GM21737 (cell line): ENCODE data around the gene ANXA9.

Source experiments
- ATAC-seq: cut with Tn5 transposase; IDR thresholded peaks from one replicate; pipeline ENCODE4 v1.9.1; 2021; ENCODE audit warnings: mild to moderate bottlenecking, moderate library complexity; ENCODE audit not compliant: unreplicated experiment

The ANXA9 gene

DNA sequence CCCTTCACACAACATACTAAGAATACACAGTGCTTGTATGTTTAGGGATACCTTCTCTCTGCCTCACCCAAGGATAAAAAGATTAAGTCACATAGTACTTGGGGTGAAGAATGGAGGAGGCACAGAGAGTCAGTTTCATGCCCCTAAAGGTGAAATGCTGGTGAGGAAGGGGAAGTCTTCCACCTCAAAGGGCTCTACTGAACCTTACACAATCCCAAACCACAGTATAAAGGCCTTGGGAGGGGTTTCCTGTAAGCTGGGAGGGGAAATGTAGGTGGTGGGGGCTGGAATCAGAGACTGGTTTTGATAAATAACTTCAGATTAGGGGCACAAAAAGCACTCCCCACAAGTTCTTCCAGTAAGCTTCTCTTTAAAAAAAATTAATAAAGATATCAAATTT lies 21.1 kb downstream of the ANXA9 start:
- no peak for ATAC-seq

DNA sequence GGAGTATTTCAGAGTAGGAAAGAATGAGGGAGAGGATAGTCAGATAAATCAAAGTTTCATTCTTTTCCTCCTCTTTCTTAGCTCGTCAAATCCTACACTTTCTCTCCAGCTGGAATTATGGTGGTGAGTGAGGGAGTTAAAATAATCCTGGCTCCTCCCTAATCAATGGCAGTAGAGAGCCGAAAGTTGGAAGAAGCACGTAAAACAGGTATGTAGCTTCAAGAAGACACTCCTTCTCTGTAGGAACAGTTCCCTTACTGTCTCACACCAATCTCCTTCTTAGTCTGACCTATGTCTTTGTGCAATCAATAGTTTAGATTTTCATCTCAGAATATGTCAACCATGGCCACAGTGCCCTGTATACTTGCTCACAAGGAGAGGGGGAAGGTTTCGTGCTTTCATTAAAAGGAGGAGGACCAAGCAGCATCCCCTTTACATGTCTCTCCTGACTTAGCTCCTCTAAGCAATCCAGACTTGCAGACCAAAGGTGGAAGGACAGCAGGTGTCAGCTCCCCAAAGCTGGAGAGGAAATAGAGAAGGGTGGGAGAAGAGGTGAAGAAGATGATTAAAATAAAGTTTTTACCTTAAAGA lies 23.7 kb downstream of the ANXA9 start:
- no peak for ATAC-seq

DNA sequence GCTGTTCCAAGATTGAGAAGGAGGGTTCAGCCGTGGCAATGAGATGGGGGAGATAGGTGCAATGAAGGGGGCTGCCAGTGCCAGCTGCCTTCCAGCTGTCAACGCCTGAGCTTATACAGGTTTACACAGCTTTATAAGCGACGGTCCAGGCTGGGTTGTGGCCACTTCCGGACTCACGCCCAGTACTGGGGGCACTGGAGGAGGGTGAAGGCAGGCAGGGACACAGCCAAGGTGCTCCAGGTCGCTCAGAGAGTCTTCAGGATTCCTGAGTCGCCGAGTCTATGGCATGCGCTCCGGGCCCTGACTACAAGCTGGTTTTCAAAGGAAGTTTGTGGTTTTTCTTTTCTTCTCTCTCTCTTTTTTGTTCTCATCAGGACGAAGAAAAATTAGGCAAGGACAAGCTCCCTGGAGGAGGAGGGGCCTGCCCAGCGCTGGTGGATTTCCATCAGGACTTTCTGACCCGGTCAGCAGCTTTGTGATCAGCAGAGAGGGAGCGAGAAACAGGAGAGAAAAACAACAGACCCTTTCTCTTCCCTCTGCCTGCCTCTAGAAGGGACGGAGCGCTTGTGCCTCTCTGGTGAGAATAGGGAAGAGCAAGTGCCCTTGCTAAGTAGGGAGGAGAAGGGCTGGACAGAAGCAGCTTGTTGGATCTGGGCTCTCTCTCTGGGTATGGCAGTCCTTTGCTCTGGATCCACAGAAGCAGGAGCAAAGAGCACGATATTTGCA lies 24.4 kb downstream of the ANXA9 start, which contains the start of gene MINDY1:
Gene MINDY1, minus strand, starts transcription at position 576 of the 726 bp plus-strand sequence. CDS start 4,285 bp downstream, outside the sequence.
- peak; percentile 40 for ATAC-seq

DNA sequence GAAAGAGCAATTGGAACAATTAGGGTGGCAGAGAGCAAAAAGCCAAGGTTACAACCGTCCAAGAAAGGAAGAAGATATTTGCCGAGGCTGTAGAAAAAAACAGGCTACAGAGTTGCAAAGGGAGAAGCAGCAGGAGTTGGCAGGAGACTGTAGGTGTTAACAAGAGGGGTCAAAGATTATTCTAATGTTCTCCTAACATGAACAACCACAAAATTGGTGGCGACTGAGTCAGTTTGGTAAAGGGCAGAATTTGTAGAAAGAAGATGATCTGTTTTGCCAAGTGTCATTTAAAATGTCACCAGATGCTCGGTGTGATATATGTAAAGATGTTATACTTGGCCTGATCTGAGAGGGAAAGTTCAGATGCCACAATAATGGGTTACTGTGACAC lies 25.8 kb downstream of the ANXA9 start:
- peak; percentile 2 for ATAC-seq

DNA sequence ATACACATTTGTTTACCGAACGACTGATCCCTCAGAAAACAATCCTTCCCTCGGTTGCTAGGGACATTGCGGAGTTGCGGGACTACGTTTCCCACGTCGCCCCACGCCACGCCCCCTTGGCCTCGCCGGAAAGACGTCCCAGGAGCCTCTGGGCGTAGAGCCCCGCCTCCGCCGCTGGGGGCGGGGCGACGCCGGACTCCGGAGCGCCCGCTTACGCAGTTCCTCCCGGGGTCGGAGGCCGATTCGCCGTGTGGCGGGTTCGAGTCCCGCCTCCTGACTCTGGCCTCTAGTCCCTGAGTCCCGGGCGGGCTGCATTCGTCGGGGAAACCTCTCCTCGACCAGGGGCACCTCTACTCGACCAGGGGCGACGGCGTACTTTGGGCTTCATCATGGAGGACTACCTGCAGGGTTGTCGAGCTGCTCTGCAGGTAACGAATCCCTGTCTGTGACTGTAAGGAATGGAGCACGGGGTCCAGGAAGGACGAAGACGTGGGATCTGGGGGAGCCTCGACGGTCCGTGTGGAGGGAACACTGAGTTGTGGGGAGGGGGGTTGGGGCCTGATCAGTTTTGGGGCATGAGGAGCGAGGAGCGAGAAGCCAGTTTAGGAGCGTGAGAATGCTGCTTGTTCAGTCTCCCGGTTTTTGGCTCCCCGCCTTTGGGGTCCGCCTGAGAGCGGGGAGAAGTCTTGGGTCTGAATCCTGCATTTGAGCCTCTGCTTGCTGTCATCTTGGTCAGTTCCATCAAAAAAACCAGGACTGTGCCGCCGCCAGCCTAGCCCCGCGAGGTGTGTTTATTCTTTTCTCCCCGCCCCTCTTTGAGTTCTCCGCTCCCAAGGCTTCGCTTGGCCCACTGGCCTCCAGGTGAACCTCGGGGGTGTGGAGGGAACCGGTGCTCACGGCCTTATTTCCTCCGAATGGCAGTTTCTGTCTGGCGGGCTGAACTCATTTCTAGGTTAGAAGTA lies 26.4 kb downstream of the ANXA9 start, which contains the start of gene PRUNE1:
Gene PRUNE1, plus strand, starts transcription at position 206 of the 962 bp plus-strand sequence. Its CDS starts 184 bp downstream, at position 390.
- ATAC-seq, result peak; percentile 84

DNA sequence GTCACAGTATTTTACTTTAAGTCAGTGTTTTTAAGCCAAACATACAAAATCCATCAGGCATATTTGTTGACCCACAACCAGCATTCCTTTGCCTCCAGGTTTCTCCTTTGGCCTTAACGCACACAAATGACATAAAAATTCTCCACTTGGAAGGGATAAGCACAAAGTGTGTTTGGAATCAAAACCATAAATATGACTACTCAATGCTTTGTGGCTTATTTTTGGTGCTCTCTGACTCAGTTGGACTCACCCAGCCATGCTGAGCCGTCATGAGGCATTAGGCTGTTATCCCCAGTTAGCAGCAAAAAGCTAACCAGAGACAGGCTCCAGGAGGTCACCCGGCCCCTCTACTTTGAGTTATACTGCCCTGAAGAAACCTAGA lies 27.1 kb downstream of the ANXA9 start:
- no peak for ATAC-seq

DNA sequence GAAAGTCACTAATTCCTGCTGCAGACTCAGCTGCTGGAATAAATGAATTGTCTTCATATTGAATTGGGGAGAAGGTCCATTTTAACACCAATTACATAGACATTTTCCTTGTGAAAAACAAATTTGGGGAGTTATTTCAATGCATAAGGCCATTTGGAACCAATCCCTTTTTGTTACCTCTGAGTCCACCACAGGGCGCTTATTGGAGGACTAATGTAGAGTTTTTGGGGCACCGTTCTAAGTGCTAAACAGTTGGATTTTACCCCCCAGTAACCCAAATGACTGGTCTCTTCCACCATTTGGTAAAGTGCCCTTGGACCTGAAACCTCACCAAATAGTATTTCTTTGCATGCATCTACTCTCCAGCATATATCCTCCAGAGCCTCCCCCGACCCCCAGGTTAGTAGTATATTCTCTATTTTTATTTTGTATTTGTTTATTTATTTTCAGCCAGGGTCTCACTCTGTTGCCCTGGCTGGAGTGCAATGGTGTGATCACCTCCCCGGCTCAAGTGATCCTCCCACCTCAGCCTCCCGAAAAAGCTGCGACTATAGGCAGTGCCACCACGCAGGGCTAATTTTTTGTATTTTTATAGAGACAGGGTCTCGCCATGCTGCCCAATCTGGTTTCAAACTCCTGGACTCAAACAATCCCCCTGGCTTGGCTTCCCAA lies 27.7 kb downstream of the ANXA9 start:
- ATAC-seq, result no peak

DNA sequence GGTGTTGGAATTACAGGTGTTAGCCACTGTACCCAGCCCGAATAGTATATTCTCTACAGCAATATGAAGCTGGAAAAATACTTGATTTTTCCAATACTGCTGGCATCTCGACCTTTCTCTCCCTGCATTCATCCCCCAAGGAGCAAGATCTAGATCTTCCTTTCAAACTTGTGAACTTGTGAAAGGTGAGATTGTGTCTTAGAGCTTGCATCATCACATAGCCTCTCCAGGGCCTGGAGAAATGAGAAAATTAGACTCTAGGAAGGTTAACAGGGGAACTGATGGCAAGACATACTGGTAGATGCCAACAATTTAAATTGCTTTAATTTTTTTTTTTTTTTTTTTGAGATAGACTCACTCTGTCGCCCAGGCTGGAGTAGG lies 28.2 kb downstream of the ANXA9 start:
- no peak for ATAC-seq

DNA sequence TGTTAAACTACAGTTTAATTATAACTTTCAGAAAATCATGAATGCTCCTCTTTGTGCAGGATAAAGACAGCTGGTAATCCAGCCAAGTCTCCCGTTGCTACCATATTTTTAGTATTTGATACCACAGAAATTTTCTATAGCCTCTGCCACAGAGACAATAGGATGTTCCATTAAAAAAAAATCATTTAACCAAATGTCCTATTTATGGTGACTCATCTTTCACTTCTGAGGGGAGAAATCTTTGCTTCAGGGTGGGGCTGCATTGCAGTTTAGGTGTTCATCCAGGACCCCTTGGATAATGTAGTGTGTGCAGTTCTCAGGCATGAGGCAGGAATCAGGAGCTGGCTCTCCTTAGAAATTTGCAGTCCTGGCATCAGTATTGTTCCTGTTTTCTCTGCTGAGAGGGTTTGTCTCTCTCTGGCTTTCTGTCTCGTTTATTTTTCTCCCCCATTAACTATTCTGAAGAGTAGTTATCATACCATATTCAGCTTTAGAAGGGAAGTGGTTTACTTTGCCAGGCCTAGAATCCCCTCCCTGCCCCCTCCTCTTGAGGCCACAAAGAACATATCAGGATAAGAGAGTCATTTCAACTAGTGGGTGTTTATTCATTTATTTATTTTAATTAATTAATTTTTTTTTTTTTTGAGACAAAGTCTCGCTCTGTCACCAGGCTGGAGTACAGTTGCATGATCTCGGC lies 29.2 kb downstream of the ANXA9 start:
- ATAC-seq, result no peak

DNA sequence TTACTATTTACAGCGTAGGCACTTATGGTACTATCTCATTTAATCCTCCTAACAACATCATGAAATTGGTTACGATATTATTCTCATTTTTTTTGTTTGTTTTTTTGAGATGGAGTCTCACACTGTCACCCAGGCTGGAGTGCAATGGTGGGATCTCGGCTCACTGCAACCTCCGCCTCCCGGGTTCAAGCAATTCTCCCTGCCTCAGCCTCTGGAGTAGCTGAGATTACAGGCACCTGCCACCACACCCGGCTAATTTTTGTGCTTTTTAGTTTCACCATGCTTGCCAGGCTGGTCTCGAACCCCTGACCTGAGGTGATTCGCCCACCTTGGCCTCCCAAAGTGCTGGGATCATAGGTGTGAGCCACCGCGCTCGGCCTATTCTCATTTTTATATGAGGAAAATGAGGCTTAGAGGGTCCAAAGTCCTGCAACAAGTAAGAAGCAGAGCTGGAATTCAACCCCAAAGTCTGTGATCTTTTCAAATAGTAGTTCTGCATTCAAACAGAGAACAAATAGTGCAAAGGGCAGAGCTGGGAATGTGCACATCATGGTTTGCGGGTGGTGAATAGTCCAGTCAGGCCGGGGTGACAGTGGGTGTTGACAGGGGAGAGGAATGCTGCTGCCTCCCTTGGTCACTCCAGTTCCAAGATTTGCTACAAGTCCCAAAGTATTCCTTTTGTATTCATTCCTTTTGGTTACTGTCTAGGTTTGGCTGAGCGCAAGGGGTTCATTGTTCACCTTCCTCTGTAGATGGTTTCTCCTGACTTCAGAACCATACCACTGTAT lies 30.8 kb downstream of the ANXA9 start:
- ATAC-seq, result no peak

DNA sequence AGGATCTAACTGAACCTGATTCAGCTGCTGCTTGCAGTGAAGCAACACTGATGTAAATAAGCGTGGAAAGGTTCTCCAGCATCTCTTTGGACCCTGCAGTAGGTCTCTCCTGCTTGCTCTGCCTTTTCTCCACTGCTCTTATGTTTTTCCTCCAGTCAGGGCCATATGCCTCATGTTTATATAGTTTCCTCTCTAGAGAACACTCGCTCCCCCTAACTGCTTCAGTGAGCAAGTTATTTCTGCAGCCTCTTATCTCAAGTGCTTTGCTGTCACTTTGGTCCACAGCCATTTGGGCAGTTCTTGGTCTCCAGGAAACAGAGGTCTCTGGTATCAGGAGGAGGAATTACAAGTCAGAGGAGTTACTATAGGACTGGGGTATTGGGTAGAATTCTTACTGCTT lies 31.4 kb downstream of the ANXA9 start:
- ATAC-seq, result no peak

DNA sequence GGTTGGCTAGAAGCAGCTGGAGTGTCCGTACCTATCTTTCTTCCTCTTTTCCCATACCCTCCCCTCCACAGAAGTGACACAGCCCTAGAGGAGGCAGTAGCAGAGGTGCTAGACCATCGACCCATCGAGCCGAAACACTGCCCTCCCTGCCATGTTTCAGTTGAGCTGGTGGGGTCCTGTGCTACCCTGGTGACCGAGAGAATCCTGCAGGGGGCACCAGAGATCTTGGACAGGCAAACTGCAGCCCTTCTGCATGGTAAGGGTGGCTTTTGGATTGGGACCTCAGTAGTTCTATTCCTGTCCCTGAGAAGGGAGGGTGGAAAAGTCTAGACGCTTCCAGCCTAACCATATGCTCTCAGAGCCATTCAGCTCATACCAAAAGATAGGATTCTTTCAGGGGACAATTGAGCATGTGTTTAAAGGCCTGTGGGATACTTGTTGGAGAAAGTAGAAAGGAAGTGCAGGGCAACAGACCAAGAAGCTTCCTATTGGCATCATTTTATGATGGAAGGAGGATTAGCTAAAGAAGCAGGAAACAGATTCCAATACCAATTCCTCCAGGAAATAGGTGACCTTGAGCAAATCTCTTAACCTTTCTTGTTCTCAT lies 42.6 kb downstream of the ANXA9 start:
- ATAC-seq, result no peak

DNA sequence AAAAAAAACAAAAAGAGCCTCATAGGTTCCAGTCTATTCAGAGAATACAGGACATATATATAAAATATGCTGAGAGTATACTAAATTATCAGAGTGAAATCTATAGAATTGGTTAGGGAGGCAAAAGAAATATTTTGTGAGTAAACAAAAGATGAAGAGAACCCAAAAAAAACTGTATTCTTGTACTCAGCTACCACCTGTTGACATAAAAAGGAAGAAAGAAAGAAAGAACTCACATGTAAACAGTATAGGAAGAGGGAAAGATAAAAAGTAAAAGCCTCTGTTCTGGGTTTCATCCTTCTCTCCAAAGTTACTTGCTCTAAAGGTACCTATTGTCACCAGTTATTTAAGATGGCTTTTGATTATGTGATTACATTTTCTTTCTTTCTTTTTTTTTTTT lies 44.4 kb downstream of the ANXA9 start:
- no peak for ATAC-seq

DNA sequence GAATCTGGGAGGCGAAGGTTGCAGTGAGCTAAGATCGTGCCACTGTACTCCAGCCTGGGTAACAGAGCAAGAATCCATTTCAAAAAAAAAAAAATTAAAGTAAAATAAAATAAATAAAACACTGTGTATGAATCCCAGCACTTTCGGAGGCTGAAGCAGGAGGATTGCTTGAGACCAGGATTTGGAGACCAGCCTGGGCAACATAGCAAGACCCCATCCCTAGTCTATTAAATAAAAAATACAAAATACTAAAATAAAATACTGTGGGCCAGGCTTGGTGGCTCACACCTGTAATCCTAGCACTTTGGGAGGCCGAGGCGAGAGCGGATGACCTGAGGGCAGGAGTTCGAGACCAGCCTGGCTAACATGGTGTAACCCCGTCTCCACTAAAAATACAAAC lies 50.1 kb downstream of the ANXA9 start:
- no peak for ATAC-seq

DNA sequence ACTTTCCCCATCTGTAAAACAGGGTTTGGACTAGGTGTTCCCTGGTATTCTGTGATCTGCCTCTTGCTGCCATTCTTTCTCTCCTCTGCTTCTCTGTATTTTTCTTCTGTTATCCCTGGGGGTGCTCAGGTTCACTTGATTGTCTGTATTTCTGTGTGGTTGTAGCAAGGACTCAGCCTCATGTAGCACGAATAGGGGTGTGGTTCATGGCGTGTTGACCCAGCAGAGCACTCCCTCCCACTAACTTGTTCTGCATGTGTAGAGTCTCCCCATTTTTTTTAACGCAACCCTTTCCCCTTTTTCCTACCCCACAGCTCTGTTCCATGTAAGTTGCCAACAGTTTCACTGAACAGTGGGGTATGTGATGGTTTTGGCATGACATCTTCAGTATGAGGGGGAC lies 53.1 kb downstream of the ANXA9 start:
- ATAC-seq, result no peak

DNA sequence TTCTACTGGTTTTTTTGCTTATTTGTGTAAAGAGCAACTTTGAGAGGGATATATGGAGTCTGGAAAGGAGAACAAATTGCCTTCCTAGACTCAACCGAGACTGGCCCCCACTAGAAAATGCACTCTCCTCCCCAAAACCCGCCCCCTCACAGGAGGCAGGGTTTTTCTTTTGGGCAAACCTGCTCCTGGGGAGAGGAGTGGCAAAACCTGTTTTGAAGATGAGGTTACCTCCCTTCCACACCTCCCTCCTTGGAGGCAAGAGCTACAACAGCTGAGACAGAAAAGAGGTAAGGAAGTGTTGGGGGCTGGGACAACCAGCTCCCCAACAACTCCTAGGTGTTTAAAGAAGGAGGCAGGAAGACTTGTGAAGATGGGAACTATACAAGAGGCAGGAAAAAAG lies 54.3 kb downstream of the ANXA9 start, which contains the start of gene BNIPL:
Gene BNIPL, plus strand, starts transcription at position 231 of the 400 bp plus-strand sequence. Its CDS starts 140 bp downstream, at position 371.
- ATAC-seq, result no peak

DNA sequence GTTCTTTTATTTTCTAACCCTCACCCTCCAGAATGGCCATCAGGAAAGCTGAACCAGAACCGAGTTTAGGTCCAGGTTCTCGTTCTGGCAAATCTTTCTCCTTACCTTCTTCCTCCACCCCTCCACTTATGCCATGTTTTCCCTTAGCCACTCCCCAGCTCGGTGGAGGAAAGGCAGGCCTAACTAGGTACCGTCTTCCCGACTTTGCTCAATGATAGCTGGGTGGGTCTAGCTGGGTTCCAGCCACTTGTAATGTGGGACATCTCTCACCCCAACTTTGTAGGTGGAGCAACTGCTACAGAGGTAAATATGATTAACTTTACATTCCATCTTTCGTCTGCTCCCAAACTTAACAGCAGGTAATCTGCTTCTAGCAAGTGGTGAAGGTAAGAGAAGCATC lies 54.9 kb downstream of the ANXA9 start:
- no peak for ATAC-seq

DNA sequence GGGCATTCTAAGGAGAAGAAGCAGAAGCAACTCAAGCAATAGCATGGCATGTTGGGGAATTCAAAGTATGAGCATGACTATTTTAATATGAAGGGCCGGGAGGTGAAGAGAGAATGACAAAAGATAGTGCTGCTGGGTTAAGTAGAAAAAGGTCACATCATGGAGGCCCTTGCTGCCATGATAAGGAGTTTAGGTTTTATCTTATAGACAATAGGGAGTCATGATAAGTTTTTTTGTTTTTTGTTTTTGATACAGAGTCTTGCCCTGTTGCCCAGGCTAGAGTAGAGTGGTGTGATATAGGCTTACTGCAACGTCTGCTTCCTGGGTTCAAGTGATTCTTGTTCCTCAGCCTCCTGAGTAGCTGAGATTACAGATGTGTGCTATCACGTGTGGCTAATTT lies 57.4 kb downstream of the ANXA9 start:
- ATAC-seq, result no peak

DNA sequence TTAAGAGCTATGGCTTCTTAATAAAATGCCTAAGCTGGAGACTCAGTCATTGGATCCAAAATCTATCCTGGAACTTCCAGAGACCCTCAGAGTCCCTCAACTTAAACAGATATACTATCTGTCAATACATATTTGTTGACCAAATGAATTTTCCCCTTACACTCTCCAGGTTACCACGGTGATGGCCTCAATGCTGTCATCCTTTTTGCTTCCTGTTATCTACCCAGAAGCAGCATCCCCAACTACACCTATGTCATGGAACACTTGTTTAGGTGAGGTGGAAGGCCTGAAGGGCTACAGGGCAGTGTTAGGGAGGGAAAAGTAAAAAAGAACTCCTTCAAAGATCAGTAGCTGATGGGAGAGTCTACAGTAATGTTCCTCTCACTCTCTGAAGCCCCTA lies 61.1 kb downstream of the ANXA9 start:
- no peak for ATAC-seq
